IPS-20b (cell line): ENCODE data around the gene GNPDA1.

Experiments used
- H3K27ac ChIP-seq: one replicate; pipeline ENCODE4 v1.5.1; 2013; ENCODE audit warnings: low read length
- H3K27me3 ChIP-seq: 2 replicates; pipeline ENCODE4 v1.6.1; 2013; ENCODE audit warnings: mild to moderate bottlenecking, low read length, inconsistent platforms; ENCODE audit not compliant: insufficient read depth
- H3K36me3 ChIP-seq: 2 replicates; pipeline ENCODE4 v1.6.1; 2013; ENCODE audit warnings: low read depth, mild to moderate bottlenecking, inconsistent platforms, low read length, moderate library complexity; ENCODE audit not compliant: insufficient read depth
- H3K4me1 ChIP-seq: 2 replicates; pipeline ENCODE4 v1.6.1; 2013; ENCODE audit warnings: mild to moderate bottlenecking, control low read depth, inconsistent platforms, low read length, moderate library complexity; ENCODE audit not compliant: insufficient read depth
- H3K4me3 ChIP-seq: 2 replicates; pipeline ENCODE4 v1.5.1; 2013; ENCODE audit warnings: mild to moderate bottlenecking, low read length, inconsistent platforms
- H3K9ac ChIP-seq: 2 replicates; pipeline ENCODE4 v1.6.1; 2013; ENCODE audit warnings: low read depth, mild to moderate bottlenecking, inconsistent platforms, low read length, moderate library complexity
- H3K9me3 ChIP-seq: 2 replicates; pipeline ENCODE4 v1.6.1; 2013; ENCODE audit warnings: mild to moderate bottlenecking, low read depth, low read length, inconsistent platforms; ENCODE audit not compliant: insufficient read depth

Gene GNPDA1

DNA sequence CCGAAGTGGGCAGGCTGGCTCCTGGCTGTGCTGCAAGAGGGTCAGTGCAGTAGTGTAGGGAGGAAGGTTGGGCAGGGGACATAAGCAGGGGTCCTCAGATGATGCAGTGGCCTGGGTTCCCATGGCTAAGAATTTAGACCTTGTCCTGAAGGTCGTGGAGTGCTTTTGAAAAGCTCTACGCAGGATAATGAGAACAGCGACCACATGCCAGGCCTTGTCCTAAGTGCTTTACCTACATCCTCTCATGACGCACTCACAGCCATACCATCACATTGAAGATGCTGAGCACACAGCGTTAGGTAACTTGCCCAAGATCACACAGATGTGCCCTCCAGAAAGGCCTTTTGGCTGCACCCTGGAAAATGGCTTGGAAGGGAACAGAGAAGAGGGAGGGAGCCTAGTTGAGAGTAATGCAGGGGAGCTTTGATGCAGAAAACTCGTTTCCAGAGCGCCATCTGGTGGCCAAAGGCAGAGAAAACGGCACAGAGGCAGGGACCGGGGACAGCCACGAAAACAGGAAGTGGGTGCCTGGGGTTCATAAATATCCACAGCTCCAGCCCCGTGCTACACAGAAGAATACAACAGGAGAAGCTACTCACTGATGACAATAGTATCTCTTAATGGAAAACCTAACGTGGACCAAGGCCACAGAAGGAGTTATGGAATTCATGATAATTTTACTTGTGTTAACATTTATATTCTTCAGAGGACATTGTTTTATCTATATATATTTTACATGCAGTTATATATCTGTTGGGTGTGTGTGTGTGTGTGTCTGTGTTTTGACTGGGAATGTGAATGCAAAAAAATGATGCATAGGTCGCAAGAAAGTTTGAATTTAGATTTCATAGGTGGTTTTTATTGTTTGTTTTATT lies 52.1 kb downstream of the GNPDA1 start:
- Histone ChIP-seq H3K9me3 (no peaks in the 10 kb centered on the region), H3K27ac (no peak overlapping the region), H3K36me3 (no peaks in the 10 kb centered on the region), H3K27me3 (no peaks in the 10 kb centered on the region), H3K4me1 (peaks cover 4% of the 10 kb centered on the region; the same call in 1 of the 2 replicates), H3K9ac (no peak overlapping the region), H3K4me3 (no peak overlapping the region)

DNA sequence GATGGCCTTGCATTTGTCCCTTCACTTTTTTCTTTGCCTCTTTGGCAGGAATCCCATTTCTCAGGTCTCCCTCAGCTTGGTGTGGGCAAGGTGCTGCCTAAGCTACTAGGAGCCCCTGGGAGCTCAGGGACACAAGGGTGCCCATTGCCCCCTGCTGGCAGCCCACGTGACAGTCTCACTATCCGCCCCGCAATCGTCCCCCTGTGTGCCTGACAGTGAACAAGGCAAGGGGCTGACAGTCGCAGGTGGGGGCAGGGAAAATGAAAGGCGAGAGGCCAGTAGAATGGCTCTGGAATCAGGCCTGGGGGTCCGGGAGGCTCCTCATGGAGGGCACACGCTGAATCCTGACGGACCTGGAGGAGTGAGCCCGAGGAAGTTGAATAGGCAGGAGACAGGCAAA lies 52.8 kb downstream of the GNPDA1 start:
- H3K27me3 ChIP-seq: no peaks in the 10 kb centered on the region
- no peaks in the 10 kb centered on the region for H3K36me3 ChIP-seq
- no peak overlapping the region for H3K27ac ChIP-seq
- no peak overlapping the region for H3K9ac ChIP-seq
- no peak overlapping the region for H3K4me3 ChIP-seq
- peaks cover 4% of the 10 kb centered on the region; the same call in 1 of the 2 replicates for H3K4me1 ChIP-seq
- H3K9me3 ChIP-seq: no peaks in the 10 kb centered on the region

DNA sequence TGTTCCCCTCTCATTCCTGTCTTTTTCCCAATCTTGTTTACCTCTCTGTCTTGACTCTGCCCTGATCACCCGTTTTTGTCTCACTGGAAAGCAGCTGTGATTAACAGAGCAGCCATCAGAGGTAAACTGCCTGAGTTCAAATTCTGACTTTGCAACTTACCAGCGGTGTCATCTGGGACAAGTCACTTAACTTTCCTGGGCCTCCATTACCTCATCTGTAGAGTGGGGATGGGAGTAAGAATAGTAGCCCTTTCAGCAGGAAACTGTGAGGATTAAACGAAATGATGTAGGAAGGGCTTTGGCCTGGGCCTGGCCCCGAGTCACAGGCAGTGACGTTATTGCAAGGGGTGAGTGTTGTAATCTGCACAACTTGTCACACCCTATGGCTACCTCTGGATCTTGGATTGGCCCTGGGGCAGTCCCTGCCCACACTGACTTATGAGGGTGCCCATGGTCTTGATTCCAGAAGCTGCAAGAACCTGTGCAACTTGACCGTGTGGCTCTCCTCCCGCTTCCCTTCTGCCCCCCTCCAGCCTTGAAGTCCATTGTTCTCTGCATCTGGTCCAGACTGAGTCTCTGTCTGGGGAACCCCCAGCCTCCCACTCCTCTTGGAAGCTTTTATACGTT lies 54.2 kb downstream of the GNPDA1 start:
- no peaks in the 10 kb centered on the region for H3K36me3 ChIP-seq
- H3K27me3 ChIP-seq: no peaks in the 10 kb centered on the region
- no peaks in the 10 kb centered on the region for H3K9me3 ChIP-seq
- no peak overlapping the region for H3K4me3 ChIP-seq
- no peak overlapping the region for H3K9ac ChIP-seq
- peaks cover 4% of the 10 kb centered on the region; the same call in 1 of the 2 replicates for H3K4me1 ChIP-seq
- no peak overlapping the region for H3K27ac ChIP-seq

DNA sequence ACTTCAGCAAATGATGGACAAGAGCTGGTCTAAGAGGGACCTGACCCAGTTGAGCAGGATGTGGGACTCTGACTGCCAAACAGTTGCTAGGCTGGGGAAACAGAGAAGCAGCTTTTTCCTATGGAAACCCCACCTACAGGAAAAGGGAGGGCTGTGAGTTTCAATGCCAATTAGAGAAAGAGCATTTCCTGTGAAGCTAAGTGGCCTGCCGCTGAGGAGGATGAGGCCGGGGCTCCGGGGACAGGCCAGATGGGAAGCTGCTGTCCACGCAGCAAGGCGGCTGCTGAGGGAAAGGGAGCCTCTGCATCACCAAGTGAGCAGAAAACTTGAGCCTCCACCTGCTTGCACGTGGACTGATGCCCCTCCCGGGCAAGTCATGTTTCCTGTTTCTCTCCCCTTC lies 54.7 kb downstream of the GNPDA1 start, which contains the start of gene PCDH12:
PCDH12 (minus strand) TSS at position 90 of the 400 bp plus-strand sequence. CDS start 351 bp downstream, outside the sequence.
- Histone ChIP-seq H3K9me3 (no peaks in the 10 kb centered on the region), H3K4me3 (no peak within 1 kb of the TSS), H3K27me3 (no peaks in the 10 kb centered on the region; the same call in 1 of the 2 replicates), H3K9ac (no peak within 1 kb of the TSS), H3K36me3 (no peaks in the 10 kb centered on the region), H3K27ac (no peak within 1 kb of the TSS), H3K4me1 (peaks cover 4% of the 10 kb centered on the region; the same call in 1 of the 2 replicates)

DNA sequence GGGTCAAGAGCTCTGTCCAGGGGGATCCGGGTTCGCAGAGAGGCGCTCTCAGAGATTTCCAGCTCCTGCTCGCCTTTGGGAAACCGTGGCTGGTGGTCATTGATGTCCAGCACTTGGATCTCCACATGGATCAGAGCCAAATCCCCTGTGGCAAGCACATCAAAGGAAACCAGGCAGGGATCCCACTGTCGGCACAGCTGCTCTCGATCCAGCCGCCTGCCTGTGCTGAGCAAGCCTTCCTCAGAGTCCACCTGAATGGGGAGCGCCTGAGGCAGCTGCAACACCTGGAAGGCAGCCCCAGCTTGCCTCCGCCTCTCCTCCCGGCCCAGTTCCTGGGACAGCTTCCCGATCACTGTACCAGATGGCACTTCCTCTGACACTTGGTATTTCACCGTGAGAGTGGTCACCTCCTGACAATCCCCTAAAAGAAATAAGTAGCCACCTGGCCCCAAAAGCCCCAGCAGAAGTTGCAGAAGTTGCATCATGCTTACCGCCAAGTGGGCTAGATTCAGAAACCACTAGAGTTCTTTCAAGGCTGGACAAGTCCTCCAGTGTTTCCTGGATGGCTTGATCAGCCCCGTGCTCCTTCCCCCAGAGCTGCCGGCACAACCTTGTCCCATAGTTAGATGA lies 55.3 kb downstream of the GNPDA1 start:
- Histone ChIP-seq H3K27me3 (no peaks in the 10 kb centered on the region; the same call in 1 of the 2 replicates), H3K27ac (no peak overlapping the region), H3K9ac (no peak overlapping the region), H3K4me3 (no peak overlapping the region), H3K36me3 (no peaks in the 10 kb centered on the region), H3K9me3 (no peaks in the 10 kb centered on the region), H3K4me1 (peaks cover 4% of the 10 kb centered on the region; the same call in 1 of the 2 replicates)

DNA sequence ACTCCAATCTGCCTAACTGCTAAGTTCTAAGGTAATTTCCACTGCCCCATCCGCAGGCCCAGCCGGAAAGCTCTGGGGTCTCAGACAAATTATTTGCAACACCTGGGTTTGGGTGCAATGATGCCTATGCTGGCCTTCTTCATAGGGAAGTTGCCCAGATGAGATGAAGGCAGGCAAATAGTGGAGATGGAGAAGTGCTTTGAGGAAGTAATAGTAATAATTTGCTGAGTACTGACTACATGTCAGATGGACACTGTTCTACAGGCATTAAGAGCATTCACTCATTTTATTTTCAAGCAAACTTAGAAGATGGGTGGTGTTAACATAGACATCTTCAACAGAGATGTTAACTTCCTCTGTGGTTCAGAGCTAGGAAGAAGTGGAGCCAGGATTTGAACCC lies 58.6 kb downstream of the GNPDA1 start:
- H3K27ac ChIP-seq: no peak overlapping the region
- no peak overlapping the region for H3K9ac ChIP-seq
- H3K36me3 ChIP-seq: no peaks in the 10 kb centered on the region
- H3K4me3 ChIP-seq: no peak overlapping the region
- H3K4me1 ChIP-seq: no peaks in the 10 kb centered on the region
- no peaks in the 10 kb centered on the region for H3K9me3 ChIP-seq
- no peaks in the 10 kb centered on the region; the same call in 1 of the 2 replicates for H3K27me3 ChIP-seq

DNA sequence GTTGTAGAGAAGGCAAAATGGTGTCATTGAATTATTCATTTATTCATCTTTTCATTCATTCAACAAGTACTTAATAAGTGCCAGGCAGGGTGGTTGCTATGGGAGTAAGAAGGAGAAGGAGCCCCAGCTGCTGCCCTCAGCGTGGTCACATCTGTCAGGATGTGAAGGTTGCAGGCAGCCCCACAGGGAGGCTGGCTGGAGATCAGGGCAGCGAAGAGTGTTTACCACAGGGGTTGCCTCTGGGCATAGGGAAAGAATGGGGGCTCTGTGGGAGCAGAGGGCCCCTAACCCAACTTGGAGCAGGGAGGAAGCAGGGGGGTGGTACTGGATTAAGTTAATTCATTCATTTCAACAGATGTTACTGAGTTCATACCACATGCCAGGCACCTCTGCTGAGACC lies 60.8 kb downstream of the GNPDA1 start:
- H3K4me3 ChIP-seq: no peak overlapping the region
- no peak overlapping the region for H3K27ac ChIP-seq
- no peaks in the 10 kb centered on the region for H3K36me3 ChIP-seq
- H3K9me3 ChIP-seq: no peaks in the 10 kb centered on the region
- no peaks in the 10 kb centered on the region for H3K4me1 ChIP-seq
- no peak overlapping the region for H3K9ac ChIP-seq
- no peaks in the 10 kb centered on the region; the same call in 1 of the 2 replicates for H3K27me3 ChIP-seq

DNA sequence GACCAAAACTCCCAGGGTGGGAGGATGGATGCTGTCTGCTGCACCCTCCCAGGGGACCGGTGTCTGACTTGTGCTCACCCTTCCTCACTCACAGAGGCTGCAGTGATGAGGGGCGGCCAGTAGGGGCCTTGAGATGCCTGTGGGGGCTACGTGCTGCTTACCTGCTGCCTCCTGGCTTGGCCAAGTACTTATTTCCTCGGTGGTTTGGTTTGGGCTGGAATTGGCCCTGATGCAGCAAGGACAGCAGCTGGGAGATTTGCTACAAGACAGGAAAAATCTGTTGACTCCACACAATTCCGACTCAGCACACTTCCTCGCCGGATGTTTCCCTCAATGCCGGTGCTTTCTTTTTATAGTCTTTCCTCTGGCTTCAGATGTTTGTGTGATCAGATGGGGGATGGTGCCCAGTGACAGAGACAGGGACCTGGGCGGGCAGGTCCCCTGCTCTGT lies 61.5 kb downstream of the GNPDA1 start:
- Histone ChIP-seq H3K27me3 (no peaks in the 10 kb centered on the region; the same call in 1 of the 2 replicates), H3K9me3 (no peaks in the 10 kb centered on the region), H3K36me3 (no peaks in the 10 kb centered on the region), H3K4me1 (no peaks in the 10 kb centered on the region), H3K9ac (no peak overlapping the region), H3K4me3 (no peak overlapping the region), H3K27ac (no peak overlapping the region)
